Tibial artery (tissue), 4 donors: ENCODE measurements around the gene PTH2.
"Not testable (repeated sequence)": the region's sequence is repeated elsewhere in the genome, so short reads cannot be mapped to it uniquely, and the experiment has no call there.

Experiments
- DNase-seq, 2 donors: peaks; one replicate each; pipeline ENCODE4 v3.0.0-alpha.2; 2019
- H3K27ac ChIP-seq, 2 donors: fragments of 200-600 bp; sonication (generic) in 1 of 2; 1 replicate in 1 of 2; 2 replicates in 1 of 2; pipeline ENCODE4 v1.5.1; 2018 to 2019; ENCODE audit warnings: mild to moderate bottlenecking in 1 of 2
- H3K27me3 ChIP-seq, 2 donors: fragments of 200-600 bp; sonication (generic) in 1 of 2; one replicate each; pipeline versions ENCODE4 v1.5.1 to v1.6.0; 2016 to 2019
- H3K36me3 ChIP-seq, 3 donors: fragments of 200-600 bp; sonication (generic) in 2 of 3; one replicate each; pipeline ENCODE4 v1.5.1; 2016 to 2019; ENCODE audit warnings: mild to moderate bottlenecking in 2 of 3
- H3K4me1 ChIP-seq, 4 donors: fragments of 200-600 bp; sonication (generic) in 2 of 4; 1 replicate in 3 of 4; 2 replicates in 1 of 4; pipeline ENCODE4 v1.5.1; 2016 to 2019
- H3K4me3 ChIP-seq, 2 donors: fragments of 200-600 bp; sonication (generic) in 1 of 2; 1 replicate in 1 of 2; 2 replicates in 1 of 2; pipeline ENCODE4 v1.5.1; 2018 to 2019; ENCODE audit warnings: mild to moderate bottlenecking in 2 of 2
- H3K9me3 ChIP-seq, 3 donors: fragments of 200-600 bp; sonication (generic) in 1 of 3; one replicate each; pipeline ENCODE4 v1.5.1; 2016 to 2019
- CTCF ChIP-seq, 2 experiments: fragments of 200-600 bp in 1 of 2; fragments of 450-650 bp in 1 of 2; IDR thresholded peaks; one replicate each; pipeline ENCODE4 v1.5.1; 2017 to 2019; ENCODE audit warnings: antibody characterized with exemption in 2 of 2, mild to moderate bottlenecking in 1 of 2, moderate library complexity in 1 of 2
- intact Hi-C: fragments of 100-400 bp; cut with DNase I; formaldehyde crosslinking; loops from one replicate; pipeline ENCODE4 v1.15.0; 2023; ENCODE audit warnings: low total_unique reads

The PTH2 gene

GRCh38 chr19:49468199-49468598 is 45.0 kb upstream of the PTH2 start:
- intact Hi-C loops = no loop called here
- Histone ChIP-seq H3K36me3 (peaks cover 0 to 54% (median 27%) of the 10 kb centered on the region in 3 donors), H3K4me3 (no peak overlapping the region), H3K27me3 (no peaks in the 10 kb centered on the region), H3K9me3 (no peaks in the 10 kb centered on the region), H3K27ac (no peak overlapping the region), H3K4me1 (peaks cover 0 to 9% (median 0%) of the 10 kb centered on the region in 4 donors)
- no peak for TF ChIP-seq CTCF (IDR thresholded peaks at IDR 0.05)
- DNase-seq = no peak

GRCh38 chr19:49465371-49465770 is 42.1 kb upstream of the PTH2 start:
- Histone ChIP-seq H3K4me1 (peaks cover 0 to 9% (median 0%) of the 10 kb centered on the region in 4 donors), H3K36me3 (peaks cover 0 to 69% (median 31%) of the 10 kb centered on the region in 3 donors), H3K9me3 (no peaks in the 10 kb centered on the region), H3K27me3 (no peaks in the 10 kb centered on the region), H3K4me3 (no peak overlapping the region), H3K27ac (no peak overlapping the region)
- intact Hi-C loops = no loop called here
- no peak for DNase-seq
- TF ChIP-seq CTCF (IDR thresholded peaks at IDR 0.05) = no peak

GRCh38 chr19:49463960-49464740 is 40.9 kb upstream of the PTH2 start:
- DNase-seq = no peak
- Histone ChIP-seq H3K9me3 (no peaks in the 10 kb centered on the region), H3K4me3 (no peak overlapping the region), H3K27me3 (no peaks in the 10 kb centered on the region), H3K4me1 (peaks cover 0 to 8% (median 0%) of the 10 kb centered on the region in 4 donors), H3K36me3 (peaks cover 9 to 73% (median 38%) of the 10 kb centered on the region in 3 donors), H3K27ac (no peak overlapping the region)
- TF ChIP-seq CTCF (IDR thresholded peaks at IDR 0.05) = no peak
- intact Hi-C loops = no loop called here

GRCh38 chr19:49462492-49462891 is 39.3 kb upstream of the PTH2 start:
- H3K9me3 ChIP-seq = no peaks in the 10 kb centered on the region
- no peak overlapping the region for H3K4me3 ChIP-seq
- no peaks in the 10 kb centered on the region for H3K4me1 ChIP-seq
- no peak for TF ChIP-seq CTCF (IDR thresholded peaks at IDR 0.05)
- intact Hi-C loops = no loop called here
- peaks cover 9 to 61% (median 38%) of the 10 kb centered on the region in 3 donors for H3K36me3 ChIP-seq
- no peaks in the 10 kb centered on the region for H3K27me3 ChIP-seq
- H3K27ac ChIP-seq = no peak overlapping the region
- DNase-seq = no peak

- no peaks in the 10 kb centered on the region for H3K9me3 ChIP-seq
- H3K4me1 ChIP-seq = no peaks in the 10 kb centered on the region
- no peak for DNase-seq
- H3K27me3 ChIP-seq = no peaks in the 10 kb centered on the region
- H3K4me3 ChIP-seq = no peak overlapping the region
- TF ChIP-seq CTCF (IDR thresholded peaks at IDR 0.05) = no peak
- H3K27ac ChIP-seq = no peak overlapping the region
- H3K36me3 ChIP-seq = peaks cover 9 to 55% (median 38%) of the 10 kb centered on the region in 3 donors
- intact Hi-C loops = no loop called here
Measured at GRCh38 chr19:49461656-49462055, 38.4 kb upstream of the PTH2 start.

GRCh38 chr19:49461130-49461529 is 37.9 kb upstream of the PTH2 start:
- intact Hi-C loops, H3K4me1 ChIP-seq, H3K9me3 ChIP-seq, DNase-seq, H3K4me3 ChIP-seq, H3K27ac ChIP-seq, H3K27me3 ChIP-seq: not testable (repeated sequence)
- H3K36me3 ChIP-seq = peaks cover 9 to 51% (median 37%) of the 10 kb centered on the region in 3 donors
